WTC11 (cell line): ENCODE data around the gene FMNL2. TPM values are rescaled to one million over a fixed set of nuclear protein-coding genes. Genes with fewer than 3 reads are reported as not detected.

Source experiments
- ATAC-seq: fragments of 200-7000 bp; cut with Tn5 transposase; 2 replicates; pipeline ENCODE4 v1.10.0; 2021; ENCODE audit warnings: mild to moderate bottlenecking, moderate library complexity
- CTCF ChIA-PET: fragments of 300-600 bp; sonication (Branson Sonifier 250); formaldehyde crosslinking; loops from one replicate; lab custom pipeline; 2021; ENCODE audit warnings: antibody characterized with exemption; lab: Charles Lee
- POLR2A ChIA-PET: fragments of 350-600 bp; sonication (Branson Sonifier 250); formaldehyde crosslinking; loops from one replicate; lab custom pipeline; 2021; ENCODE audit warnings: antibody characterized with exemption; lab: Charles Lee
- DNase-seq: peaks from one replicate; pipeline ENCODE4 v3.0.0; 2021; ENCODE audit warnings: low spot score
- H3K27ac Mint-ChIP-seq: 2 replicates; pipeline ENCODE4 v1.8.0; 2021; ENCODE audit warnings: mixed read lengths
- H3K27me3 Mint-ChIP-seq: 2 replicates; pipeline ENCODE4 v1.8.0; 2021; ENCODE audit warnings: low read depth, mild to moderate bottlenecking, moderate library complexity, mixed read lengths
- H3K36me3 Mint-ChIP-seq: 2 replicates; pipeline ENCODE4 v1.8.0; 2021; ENCODE audit warnings: mixed read lengths
- H3K4me1 Mint-ChIP-seq: 2 replicates; pipeline ENCODE4 v1.8.0; 2022; ENCODE audit warnings: mixed read lengths
- H3K4me3 Mint-ChIP-seq: 2 replicates; pipeline ENCODE4 v1.8.0; 2021; ENCODE audit warnings: mild to moderate bottlenecking, moderate library complexity, mixed read lengths
- H3K9me3 Mint-ChIP-seq: 2 replicates; pipeline ENCODE4 v1.8.0; 2021; ENCODE audit warnings: mixed read lengths
- CBFB ChIP-seq: sonication (generic); formaldehyde crosslinking; IDR thresholded peaks from 2 replicates; pipeline ENCODE4 v1.8.1; 2022; ENCODE audit warnings: mild to moderate bottlenecking, low read depth, missing genetic modification reagents
- E2F1 ChIP-seq: sonication (generic); formaldehyde crosslinking; IDR thresholded peaks from 2 replicates; pipeline ENCODE4 v1.8.0; 2022; ENCODE audit warnings: mild to moderate bottlenecking, missing genetic modification reagents
- ETV6 ChIP-seq: sonication (generic); formaldehyde crosslinking; IDR thresholded peaks from 2 replicates; pipeline ENCODE4 v1.8.1; 2022; ENCODE audit warnings: mild to moderate bottlenecking, missing genetic modification reagents
- FOXK1 ChIP-seq: sonication (generic); formaldehyde crosslinking; IDR thresholded peaks from 2 replicates; pipeline ENCODE4 v1.8.0; 2022; ENCODE audit warnings: mild to moderate bottlenecking, moderate library complexity, missing genetic modification reagents
- HMGA2 ChIP-seq: fragments of 250-450 bp; sonication (Bioruptor Pico); IDR thresholded peaks from 2 replicates; pipeline ENCODE4 v1.4.0; 2021; ENCODE audit warnings: mild to moderate bottlenecking, moderate library complexity
- IRF2 ChIP-seq: sonication (generic); formaldehyde crosslinking; IDR thresholded peaks from 2 replicates; pipeline ENCODE4 v1.8.0; 2022; ENCODE audit warnings: low read depth, missing genetic modification reagents, borderline replicate concordance
- RELA ChIP-seq: sonication (generic); formaldehyde crosslinking; IDR thresholded peaks from 2 replicates; pipeline ENCODE4 v1.8.1; 2022; ENCODE audit warnings: missing genetic modification reagents, mild to moderate bottlenecking, borderline replicate concordance
- RORB ChIP-seq: fragments of 250-450 bp; sonication (Bioruptor Pico); IDR thresholded peaks from 2 replicates; pipeline ENCODE4 v1.9.0; 2021; ENCODE audit warnings: mild to moderate bottlenecking
- SMAD3 ChIP-seq: sonication (generic); formaldehyde crosslinking; IDR thresholded peaks from 2 replicates; pipeline ENCODE4 v1.8.0; 2022; ENCODE audit warnings: missing genetic modification reagents, mild to moderate bottlenecking, borderline replicate concordance
- SMAD4 ChIP-seq: sonication (generic); formaldehyde crosslinking; IDR thresholded peaks from 2 replicates; pipeline ENCODE4 v1.8.0; 2022; ENCODE audit warnings: mild to moderate bottlenecking, missing genetic modification reagents
- USF2 ChIP-seq: sonication (generic); formaldehyde crosslinking; IDR thresholded peaks from 2 replicates; pipeline ENCODE4 v1.8.1; 2023; ENCODE audit warnings: mild to moderate bottlenecking, missing genetic modification reagents, moderate library complexity
- ZNF121 ChIP-seq: sonication (generic); formaldehyde crosslinking; IDR thresholded peaks from 2 replicates; pipeline ENCODE4 v1.8.0; 2023; ENCODE audit warnings: missing genetic modification reagents
- ZNF232 ChIP-seq: sonication (generic); formaldehyde crosslinking; IDR thresholded peaks from 2 replicates; pipeline ENCODE4 v1.8.0; 2022; ENCODE audit warnings: mild to moderate bottlenecking, missing genetic modification reagents
- ZNF671 ChIP-seq: fragments of 250-450 bp; sonication (Bioruptor Pico); IDR thresholded peaks from 2 replicates; pipeline ENCODE4 v1.8.0; 2021; ENCODE audit warnings: mild to moderate bottlenecking
- ZSCAN18 ChIP-seq: fragments of 250-450 bp; sonication (Bioruptor Pico); IDR thresholded peaks from 2 replicates; pipeline ENCODE4 v2.1.2; 2022; ENCODE audit warnings: mild to moderate bottlenecking, moderate library complexity
- total RNA-seq: library from RNA; stranded (reverse); gene quantifications from 3 replicates; pipeline ENCODE4 v1.2.3, GENCODE V29; 2021
- TF ChIP-seq, protein P1 (sequence below): sonication (generic); formaldehyde crosslinking; IDR thresholded peaks from 2 replicates; pipeline ENCODE4 v1.8.1; 2022; ENCODE audit warnings: missing genetic modification reagents, borderline replicate concordance
- TF ChIP-seq, protein P2 (sequence below): fragments of 200-600 bp; IDR thresholded peaks from 2 replicates; pipeline ENCODE4 v1.8.0; 2022; ENCODE audit warnings: antibody characterized with exemption
- TF ChIP-seq, protein P3 (sequence below): fragments of 250-450 bp; sonication (Bioruptor Pico); IDR thresholded peaks from 2 replicates; pipeline ENCODE4 v1.9.0; 2021; ENCODE audit warnings: mild to moderate bottlenecking, borderline replicate concordance

Gene FMNL2
- total RNA-seq, 1 experiment from 2014 or later: 43.0 TPM

DNA sequence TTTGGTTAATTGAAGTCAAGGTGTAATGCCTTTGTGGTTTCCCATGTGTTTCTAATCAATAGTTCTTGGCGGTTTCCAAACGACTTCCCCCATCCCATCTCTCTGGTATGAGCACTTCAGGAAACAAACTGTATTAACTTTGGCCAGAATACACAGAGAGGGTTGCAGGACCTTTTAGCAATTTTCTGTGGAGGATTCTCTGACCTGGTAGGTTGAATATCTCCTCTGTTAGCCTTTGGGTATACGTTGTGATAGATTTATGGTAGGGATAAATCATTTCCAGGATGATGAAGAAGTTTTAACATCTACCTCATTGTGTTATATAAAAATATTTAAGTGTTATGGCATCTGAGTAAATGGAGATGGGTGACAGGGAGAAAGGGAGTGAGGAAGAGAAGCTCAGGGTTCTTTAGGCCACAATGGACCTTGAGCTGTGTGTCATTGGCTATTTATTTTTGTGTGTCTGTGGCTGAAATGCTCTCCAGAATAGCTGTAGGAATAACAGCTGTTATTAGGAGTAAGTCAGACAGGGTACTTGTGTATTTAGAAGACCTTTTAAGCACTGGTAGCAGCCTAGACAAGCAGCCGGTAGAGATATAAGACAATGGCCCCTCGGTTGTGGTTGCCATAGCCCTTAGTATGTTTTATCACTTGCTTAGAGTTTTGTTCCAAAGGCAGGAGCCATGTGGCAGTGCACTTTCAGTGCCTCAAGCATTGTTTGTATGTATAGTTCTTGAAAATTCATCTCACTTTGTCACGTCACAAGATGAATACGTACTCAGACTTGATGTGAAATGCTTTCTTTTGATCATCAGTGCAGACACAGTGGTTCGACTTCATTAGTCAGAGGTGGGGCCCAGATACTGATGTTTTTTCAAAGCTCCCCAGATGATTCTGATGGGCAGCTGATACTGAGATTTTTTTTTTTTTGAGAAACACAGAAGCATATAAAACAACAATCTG lies 91.1 kb downstream of the FMNL2 start:
- Mint-ChIP-seq H3K27ac (peak overlapping the region; percentile 17), H3K4me3 (no peak overlapping the region), H3K36me3 (no peaks in the 10 kb centered on the region)
- no peak for TF ChIP-seq IRF2 (CRISPR knock-in tag)
- TF ChIP-seq, protein P1, sequence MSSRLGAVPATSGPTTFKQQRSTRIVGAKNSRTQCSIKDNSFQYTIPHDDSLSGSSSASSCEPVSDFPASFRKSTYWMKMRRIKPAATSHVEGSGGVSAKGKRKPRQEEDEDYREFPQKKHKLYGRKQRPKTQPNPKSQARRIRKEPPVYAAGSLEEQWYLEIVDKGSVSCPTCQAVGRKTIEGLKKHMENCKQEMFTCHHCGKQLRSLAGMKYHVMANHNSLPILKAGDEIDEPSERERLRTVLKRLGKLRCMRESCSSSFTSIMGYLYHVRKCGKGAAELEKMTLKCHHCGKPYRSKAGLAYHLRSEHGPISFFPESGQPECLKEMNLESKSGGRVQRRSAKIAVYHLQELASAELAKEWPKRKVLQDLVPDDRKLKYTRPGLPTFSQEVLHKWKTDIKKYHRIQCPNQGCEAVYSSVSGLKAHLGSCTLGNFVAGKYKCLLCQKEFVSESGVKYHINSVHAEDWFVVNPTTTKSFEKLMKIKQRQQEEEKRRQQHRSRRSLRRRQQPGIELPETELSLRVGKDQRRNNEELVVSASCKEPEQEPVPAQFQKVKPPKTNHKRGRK (CRISPR knock-in tag): no peak
- TF ChIP-seq SMAD3 (CRISPR knock-in tag): no peak
- TF ChIP-seq RELA: no peak
- TF ChIP-seq CBFB (CRISPR knock-in tag): no peak
- no peak for TF ChIP-seq E2F1 (CRISPR knock-in tag)
- TF ChIP-seq ZNF121 (CRISPR knock-in tag): no peak
- TF ChIP-seq, all 79 proteins: peak for 0
- ChIA-PET POLR2A (no interaction called here), CTCF (no interaction called here)
- Mint-ChIP-seq H3K4me1 (peaks cover 85% of the 10 kb centered on the region), H3K27me3 (no peaks in the 10 kb centered on the region), H3K9me3 (no peaks in the 10 kb centered on the region)
- DNase-seq: no peak
- ATAC-seq: no peak

- H3K4me1 Mint-ChIP-seq: peaks cover 83% of the 10 kb centered on the region
- CTCF ChIA-PET: no interaction called here
Measured at GRCh38 chr2:152426801-152427200, 91.8 kb downstream of the FMNL2 start.

More at GRCh38 chr2:152426801-152427200, 91.8 kb downstream of the FMNL2 start:
- Mint-ChIP-seq H3K9me3 (no peaks in the 10 kb centered on the region), H3K4me3 (no peak overlapping the region), H3K27me3 (no peaks in the 10 kb centered on the region), H3K36me3 (no peaks in the 10 kb centered on the region), H3K27ac (no peak overlapping the region)
- ATAC-seq: no peak
- TF ChIP-seq, protein P2, sequence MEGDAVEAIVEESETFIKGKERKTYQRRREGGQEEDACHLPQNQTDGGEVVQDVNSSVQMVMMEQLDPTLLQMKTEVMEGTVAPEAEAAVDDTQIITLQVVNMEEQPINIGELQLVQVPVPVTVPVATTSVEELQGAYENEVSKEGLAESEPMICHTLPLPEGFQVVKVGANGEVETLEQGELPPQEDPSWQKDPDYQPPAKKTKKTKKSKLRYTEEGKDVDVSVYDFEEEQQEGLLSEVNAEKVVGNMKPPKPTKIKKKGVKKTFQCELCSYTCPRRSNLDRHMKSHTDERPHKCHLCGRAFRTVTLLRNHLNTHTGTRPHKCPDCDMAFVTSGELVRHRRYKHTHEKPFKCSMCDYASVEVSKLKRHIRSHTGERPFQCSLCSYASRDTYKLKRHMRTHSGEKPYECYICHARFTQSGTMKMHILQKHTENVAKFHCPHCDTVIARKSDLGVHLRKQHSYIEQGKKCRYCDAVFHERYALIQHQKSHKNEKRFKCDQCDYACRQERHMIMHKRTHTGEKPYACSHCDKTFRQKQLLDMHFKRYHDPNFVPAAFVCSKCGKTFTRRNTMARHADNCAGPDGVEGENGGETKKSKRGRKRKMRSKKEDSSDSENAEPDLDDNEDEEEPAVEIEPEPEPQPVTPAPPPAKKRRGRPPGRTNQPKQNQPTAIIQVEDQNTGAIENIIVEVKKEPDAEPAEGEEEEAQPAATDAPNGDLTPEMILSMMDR: no peak
- no peak for TF ChIP-seq USF2 (CRISPR knock-in tag)
- TF ChIP-seq FOXK1 (CRISPR knock-in tag): no peak
- no peak for TF ChIP-seq RORB (CRISPR knock-in tag)
- no peak for TF ChIP-seq E2F1 (CRISPR knock-in tag)
- TF ChIP-seq SMAD4: no peak
- no peak for TF ChIP-seq ZNF232
- no peak for TF ChIP-seq ZNF671 (CRISPR knock-in tag)
- TF ChIP-seq HMGA2 (CRISPR knock-in tag): no peak
- TF ChIP-seq ZSCAN18 (CRISPR knock-in tag): no peak
- TF ChIP-seq, protein P3, sequence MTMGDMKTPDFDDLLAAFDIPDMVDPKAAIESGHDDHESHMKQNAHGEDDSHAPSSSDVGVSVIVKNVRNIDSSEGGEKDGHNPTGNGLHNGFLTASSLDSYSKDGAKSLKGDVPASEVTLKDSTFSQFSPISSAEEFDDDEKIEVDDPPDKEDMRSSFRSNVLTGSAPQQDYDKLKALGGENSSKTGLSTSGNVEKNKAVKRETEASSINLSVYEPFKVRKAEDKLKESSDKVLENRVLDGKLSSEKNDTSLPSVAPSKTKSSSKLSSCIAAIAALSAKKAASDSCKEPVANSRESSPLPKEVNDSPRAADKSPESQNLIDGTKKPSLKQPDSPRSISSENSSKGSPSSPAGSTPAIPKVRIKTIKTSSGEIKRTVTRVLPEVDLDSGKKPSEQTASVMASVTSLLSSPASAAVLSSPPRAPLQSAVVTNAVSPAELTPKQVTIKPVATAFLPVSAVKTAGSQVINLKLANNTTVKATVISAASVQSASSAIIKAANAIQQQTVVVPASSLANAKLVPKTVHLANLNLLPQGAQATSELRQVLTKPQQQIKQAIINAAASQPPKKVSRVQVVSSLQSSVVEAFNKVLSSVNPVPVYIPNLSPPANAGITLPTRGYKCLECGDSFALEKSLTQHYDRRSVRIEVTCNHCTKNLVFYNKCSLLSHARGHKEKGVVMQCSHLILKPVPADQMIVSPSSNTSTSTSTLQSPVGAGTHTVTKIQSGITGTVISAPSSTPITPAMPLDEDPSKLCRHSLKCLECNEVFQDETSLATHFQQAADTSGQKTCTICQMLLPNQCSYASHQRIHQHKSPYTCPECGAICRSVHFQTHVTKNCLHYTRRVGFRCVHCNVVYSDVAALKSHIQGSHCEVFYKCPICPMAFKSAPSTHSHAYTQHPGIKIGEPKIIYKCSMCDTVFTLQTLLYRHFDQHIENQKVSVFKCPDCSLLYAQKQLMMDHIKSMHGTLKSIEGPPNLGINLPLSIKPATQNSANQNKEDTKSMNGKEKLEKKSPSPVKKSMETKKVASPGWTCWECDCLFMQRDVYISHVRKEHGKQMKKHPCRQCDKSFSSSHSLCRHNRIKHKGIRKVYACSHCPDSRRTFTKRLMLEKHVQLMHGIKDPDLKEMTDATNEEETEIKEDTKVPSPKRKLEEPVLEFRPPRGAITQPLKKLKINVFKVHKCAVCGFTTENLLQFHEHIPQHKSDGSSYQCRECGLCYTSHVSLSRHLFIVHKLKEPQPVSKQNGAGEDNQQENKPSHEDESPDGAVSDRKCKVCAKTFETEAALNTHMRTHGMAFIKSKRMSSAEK: no peak
- TF ChIP-seq ETV6: no peak
- POLR2A ChIA-PET: no interaction called here
- DNase-seq: no peak
